HepG2 (cell line): Measurements from ENCODE around the gene SLC35A1. TPM values are rescaled to one million over a fixed set of nuclear protein-coding genes. Genes with fewer than 3 reads are reported as not detected.

Experiments used
- CTCF ChIP-seq: sonication (generic); formaldehyde crosslinking; IDR thresholded peaks from 2 replicates; pipeline ENCODE4 v1.5.0; 2020; ENCODE audit warnings: mild to moderate bottlenecking, missing genetic modification reagents, moderate library complexity
- GFI1 ChIP-seq: sonication (generic); formaldehyde crosslinking; IDR thresholded peaks from 2 replicates; pipeline ENCODE4 v1.5.0; 2020; ENCODE audit warnings: missing genetic modification reagents, mild to moderate bottlenecking, borderline replicate concordance
- HIC2 ChIP-seq: sonication (generic); formaldehyde crosslinking; IDR thresholded peaks from 2 replicates; pipeline ENCODE4 v1.9.0; 2022; ENCODE audit warnings: low read depth, missing genetic modification reagents
- MEF2D ChIP-seq: sonication (generic); formaldehyde crosslinking; IDR thresholded peaks from 2 replicates; pipeline ENCODE4 v1.5.1; 2020; ENCODE audit warnings: mild to moderate bottlenecking, missing genetic modification reagents
- NR1H2 ChIP-seq: sonication (generic); formaldehyde crosslinking; IDR thresholded peaks from 2 replicates; pipeline ENCODE4 v1.8.1; 2022; ENCODE audit warnings: low read depth, missing genetic modification reagents, borderline replicate concordance
- SMAD3 ChIP-seq: sonication (generic); formaldehyde crosslinking; IDR thresholded peaks from 2 replicates; pipeline ENCODE4 v1.4.0; 2020; ENCODE audit warnings: missing genetic modification reagents
- TGIF2 ChIP-seq: IDR thresholded peaks from 2 replicates; pipeline ENCODE4 v1.6.1; 2016; ENCODE audit warnings: control low read depth, missing compliant biosample characterization
- ZFAT ChIP-seq: sonication (generic); formaldehyde crosslinking; conservative IDR thresholded peaks from 2 replicates; pipeline ENCODE4 v1.8.1; 2023; ENCODE audit warnings: missing genetic modification reagents, inconsistent platforms
- ZFY ChIP-seq: sonication (generic); formaldehyde crosslinking; IDR thresholded peaks from 2 replicates; pipeline ENCODE4 v1.4.0; 2020; ENCODE audit warnings: missing genetic modification reagents
- ZNF766 ChIP-seq: sonication (generic); formaldehyde crosslinking; IDR thresholded peaks from 2 replicates; pipeline ENCODE4 v1.5.0; 2020; ENCODE audit warnings: missing genetic modification reagents, borderline replicate concordance
- polyA plus RNA-seq, 8 experiments: library from polyadenylated mRNA; depleted of rRNA in 3 of 8; stranded (reverse) in 7 of 8; unstranded in 1 of 8; fragments of >200 nt; fragmentation: Illumina TruSeq in 4 of 8; extraction: Trizol in 4 of 8; gene quantifications; 2 replicates each; pipeline versions ENCODE4 v1.2.1 to v1.2.3, GENCODE V29; 2011 to 2016; ENCODE audit warnings: low read depth in 4 of 8, missing spikeins in 1 of 8, mixed read lengths in 1 of 8; ENCODE audit not compliant: insufficient read depth in 1 of 8
- total RNA-seq, 5 experiments: library from RNA; depleted of rRNA; stranded (reverse); fragments of >200 nt; fragmentation: Illumina TruSeq; extraction: Trizol; gene quantifications; 2 replicates each; pipeline ENCODE4 v1.2.3, GENCODE V29; 2016; ENCODE audit warnings: low read depth in 1 of 5
- TF ChIP-seq, protein P1 (sequence below): sonication (generic); formaldehyde crosslinking; IDR thresholded peaks from 2 replicates; pipeline ENCODE4 v1.5.0; 2020; ENCODE audit warnings: missing genetic modification reagents, mild to moderate bottlenecking, borderline replicate concordance
- TF ChIP-seq, protein P2 (sequence below), 2 experiments: sonication (generic) in 1 of 2; formaldehyde crosslinking in 1 of 2; IDR thresholded peaks; 2 replicates each; pipeline versions ENCODE4 v1.4.0 to v1.6.1; 2016 to 2020; ENCODE audit warnings: borderline replicate concordance in 1 of 2, low read depth in 1 of 2, mild to moderate bottlenecking in 1 of 2, missing genetic modification reagents in 1 of 2
- TF ChIP-seq, protein P3 (sequence below): sonication (generic); formaldehyde crosslinking; IDR thresholded peaks from 2 replicates; pipeline ENCODE4 v1.4.0; 2020; ENCODE audit warnings: missing genetic modification reagents
- TF ChIP-seq, protein P4 (sequence below): sonication (generic); formaldehyde crosslinking; IDR thresholded peaks from 2 replicates; pipeline ENCODE4 v1.5.1; 2020; ENCODE audit warnings: missing genetic modification reagents, mild to moderate bottlenecking, borderline replicate concordance

SLC35A1 gene
- total and polyA plus RNA-seq, 2 of the 13 experiments (the other 11 are each of a cell fraction or from before 2014, with no cell fraction given) = 24.8 to 25.1 TPM

DNA sequence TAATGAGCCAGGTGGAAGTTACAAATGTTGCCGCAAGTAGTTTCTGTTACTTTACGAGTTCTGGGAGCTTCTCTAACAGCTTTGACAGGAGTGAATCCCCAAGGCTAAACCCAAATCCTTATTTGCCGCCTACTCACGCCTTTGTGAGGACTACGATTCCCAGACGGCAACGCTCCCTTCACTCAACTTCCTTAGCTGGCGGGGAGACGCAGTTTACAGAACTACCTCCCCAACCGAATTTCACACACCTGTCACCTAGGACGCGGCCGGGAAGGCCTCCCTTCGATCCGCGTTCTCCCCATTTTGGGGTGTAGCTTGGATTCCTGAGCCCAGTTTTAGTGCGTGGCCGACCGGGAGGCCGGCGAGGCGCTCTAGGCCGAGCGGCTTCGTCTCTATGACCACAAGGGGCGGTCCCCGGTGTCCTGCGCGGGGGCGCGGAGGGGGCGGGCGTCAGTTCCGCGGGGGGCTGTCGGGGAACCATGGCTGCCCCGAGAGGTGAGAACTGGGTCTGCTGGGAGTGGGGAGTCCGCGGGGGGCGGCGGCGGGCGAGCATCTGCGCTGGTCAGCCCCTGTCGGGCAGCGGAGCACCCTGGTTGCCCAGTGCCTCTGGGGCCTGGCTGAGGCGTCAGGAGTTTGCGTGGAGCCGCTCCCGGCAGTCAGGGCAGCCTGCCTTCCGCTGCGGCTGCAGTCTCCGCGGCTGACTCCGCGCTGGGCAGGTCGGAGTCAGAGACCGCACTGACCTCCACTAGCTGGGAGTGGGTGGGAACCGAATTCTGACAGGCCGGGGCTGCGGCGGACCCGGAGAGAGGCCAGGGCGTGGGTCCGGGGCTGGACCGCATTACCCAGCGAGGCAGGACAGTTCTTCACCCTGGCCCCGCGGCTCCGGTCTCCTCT, at the start of gene SLC35A1 (continued):
- TF ChIP-seq ZFY (CRISPR knock-in tag) (peak; percentile 91), HIC2 (CRISPR knock-in tag) (no peak), TGIF2 (CRISPR knock-in tag) (peak; percentile 58; the same call in 1 of the 2 replicates), SMAD3 (CRISPR knock-in tag) (no peak), ZFAT (CRISPR knock-in tag) (no peak; the same call in 1 of the 2 replicates), MEF2D (peak; percentile 43; the same call in 1 of the 2 replicates), ZNF766 (CRISPR knock-in tag) (peak; percentile 78; the same call in 1 of the 2 replicates), NR1H2 (CRISPR knock-in tag) (no peak), GFI1 (peak; percentile 41; the same call in 1 of the 2 replicates), CTCF (CRISPR knock-in tag) (peak; percentile 38)
- TF ChIP-seq, protein P1, sequence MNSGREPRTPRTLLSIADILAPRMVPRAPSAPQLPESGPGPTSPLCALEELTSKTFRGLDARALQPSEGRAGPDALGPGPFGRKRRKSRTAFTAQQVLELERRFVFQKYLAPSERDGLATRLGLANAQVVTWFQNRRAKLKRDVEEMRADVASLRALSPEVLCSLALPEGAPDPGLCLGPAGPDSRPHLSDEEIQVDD (CRISPR knock-in tag) = no peak
- TF ChIP-seq, protein P2, sequence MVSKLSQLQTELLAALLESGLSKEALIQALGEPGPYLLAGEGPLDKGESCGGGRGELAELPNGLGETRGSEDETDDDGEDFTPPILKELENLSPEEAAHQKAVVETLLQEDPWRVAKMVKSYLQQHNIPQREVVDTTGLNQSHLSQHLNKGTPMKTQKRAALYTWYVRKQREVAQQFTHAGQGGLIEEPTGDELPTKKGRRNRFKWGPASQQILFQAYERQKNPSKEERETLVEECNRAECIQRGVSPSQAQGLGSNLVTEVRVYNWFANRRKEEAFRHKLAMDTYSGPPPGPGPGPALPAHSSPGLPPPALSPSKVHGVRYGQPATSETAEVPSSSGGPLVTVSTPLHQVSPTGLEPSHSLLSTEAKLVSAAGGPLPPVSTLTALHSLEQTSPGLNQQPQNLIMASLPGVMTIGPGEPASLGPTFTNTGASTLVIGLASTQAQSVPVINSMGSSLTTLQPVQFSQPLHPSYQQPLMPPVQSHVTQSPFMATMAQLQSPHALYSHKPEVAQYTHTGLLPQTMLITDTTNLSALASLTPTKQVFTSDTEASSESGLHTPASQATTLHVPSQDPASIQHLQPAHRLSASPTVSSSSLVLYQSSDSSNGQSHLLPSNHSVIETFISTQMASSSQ (IDR thresholded peaks at IDR 0.05; ENCODE audit: low read depth) = no peak
- TF ChIP-seq, protein P2 (CRISPR knock-in tag; IDR thresholded peaks at IDR 0.05; ENCODE audit: borderline replicate concordance) = no peak
- TF ChIP-seq, protein P3, sequence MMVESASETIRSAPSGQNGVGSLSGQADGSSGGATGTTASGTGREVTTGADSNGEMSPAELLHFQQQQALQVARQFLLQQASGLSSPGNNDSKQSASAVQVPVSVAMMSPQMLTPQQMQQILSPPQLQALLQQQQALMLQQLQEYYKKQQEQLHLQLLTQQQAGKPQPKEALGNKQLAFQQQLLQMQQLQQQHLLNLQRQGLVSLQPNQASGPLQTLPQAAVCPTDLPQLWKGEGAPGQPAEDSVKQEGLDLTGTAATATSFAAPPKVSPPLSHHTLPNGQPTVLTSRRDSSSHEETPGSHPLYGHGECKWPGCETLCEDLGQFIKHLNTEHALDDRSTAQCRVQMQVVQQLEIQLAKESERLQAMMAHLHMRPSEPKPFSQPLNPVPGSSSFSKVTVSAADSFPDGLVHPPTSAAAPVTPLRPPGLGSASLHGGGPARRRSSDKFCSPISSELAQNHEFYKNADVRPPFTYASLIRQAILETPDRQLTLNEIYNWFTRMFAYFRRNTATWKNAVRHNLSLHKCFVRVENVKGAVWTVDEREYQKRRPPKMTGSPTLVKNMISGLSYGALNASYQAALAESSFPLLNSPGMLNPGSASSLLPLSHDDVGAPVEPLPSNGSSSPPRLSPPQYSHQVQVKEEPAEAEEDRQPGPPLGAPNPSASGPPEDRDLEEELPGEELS = no peak
- TF ChIP-seq, protein P4, sequence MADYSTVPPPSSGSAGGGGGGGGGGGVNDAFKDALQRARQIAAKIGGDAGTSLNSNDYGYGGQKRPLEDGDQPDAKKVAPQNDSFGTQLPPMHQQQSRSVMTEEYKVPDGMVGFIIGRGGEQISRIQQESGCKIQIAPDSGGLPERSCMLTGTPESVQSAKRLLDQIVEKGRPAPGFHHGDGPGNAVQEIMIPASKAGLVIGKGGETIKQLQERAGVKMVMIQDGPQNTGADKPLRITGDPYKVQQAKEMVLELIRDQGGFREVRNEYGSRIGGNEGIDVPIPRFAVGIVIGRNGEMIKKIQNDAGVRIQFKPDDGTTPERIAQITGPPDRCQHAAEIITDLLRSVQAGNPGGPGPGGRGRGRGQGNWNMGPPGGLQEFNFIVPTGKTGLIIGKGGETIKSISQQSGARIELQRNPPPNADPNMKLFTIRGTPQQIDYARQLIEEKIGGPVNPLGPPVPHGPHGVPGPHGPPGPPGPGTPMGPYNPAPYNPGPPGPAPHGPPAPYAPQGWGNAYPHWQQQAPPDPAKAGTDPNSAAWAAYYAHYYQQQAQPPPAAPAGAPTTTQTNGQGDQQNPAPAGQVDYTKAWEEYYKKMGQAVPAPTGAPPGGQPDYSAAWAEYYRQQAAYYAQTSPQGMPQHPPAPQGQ (CRISPR knock-in tag) = no peak
